RWPE1 (cell line): ENCODE results near the gene TPM4.
A peak's percentile ranks its signal among the peaks of the same experiment; 100 is the strongest.

ENCODE experiments used
- CTCF ChIA-PET: fragments of 350-600 bp; sonication (Branson Sonifier 250); formaldehyde crosslinking; extraction: SDS; loops from one replicate; lab custom pipeline; 2021; lab: Yijun Ruan, JAX
- POLR2A ChIA-PET: fragments of 400-600 bp; formaldehyde crosslinking; extraction: SDS; loops from one replicate; lab custom pipeline; 2020; ENCODE audit warnings: antibody characterized with exemption; ENCODE audit not compliant: low non-redundant PET; lab: Yijun Ruan, JAX
- DNase-seq: peaks from one replicate; pipeline ENCODE4 v3.0.0; 2012; ENCODE audit warnings: low spot score
- H3K27ac ChIP-seq: fragments of 450-650 bp; 2 replicates; pipeline ENCODE4 v1.5.1; 2017
- CTCF ChIP-seq: fragments of 450-650 bp; conservative IDR thresholded peaks from 2 replicates; pipeline ENCODE4 v1.5.1; 2017; ENCODE audit warnings: low read depth, mild to moderate bottlenecking

The TPM4 gene

GRCh38 chr19:16136185-16136999 is 60.1 kb downstream of the TPM4 start:
- TF ChIP-seq CTCF: no peak
- no peak for DNase-seq
- ChIA-PET CTCF (no interaction called here), POLR2A (no interaction called here)
- H3K27ac ChIP-seq: no peak overlapping the region

GRCh38 chr19:16139752-16140151 is 63.5 kb downstream of the TPM4 start:
- CTCF ChIA-PET: interaction anchor here (0.6 kb wide), 1 partner anchor 9 kb away, joined by 5 read pairs; no protein-coding TSS in a partner anchor
- no peak for TF ChIP-seq CTCF

GRCh38 chr19:16141043-16141442 is 64.7 kb downstream of the TPM4 start:
- ChIA-PET POLR2A (no interaction called here), CTCF (interaction anchor here (0.6 to 0.7 kb wide), 2 partner anchors 41 to 250 kb away, joined by 4 to 5 read pairs; no protein-coding TSS in a partner anchor)
- DNase-seq: no peak
- H3K27ac ChIP-seq: no peak overlapping the region
- no peak for TF ChIP-seq CTCF

More at GRCh38 chr19:16139752-16140151, 63.5 kb downstream of the TPM4 start:
- POLR2A ChIA-PET: no interaction called here
- DNase-seq: no peak
- no peak overlapping the region for H3K27ac ChIP-seq

GRCh38 chr19:16142032-16142580 is 65.8 kb downstream of the TPM4 start:
- H3K27ac ChIP-seq: no peak overlapping the region
- ChIA-PET CTCF (interaction anchor here (0.7 kb wide), 1 partner anchor 12 kb away, joined by 3 read pairs; no protein-coding TSS in a partner anchor), POLR2A (no interaction called here)
- TF ChIP-seq CTCF: no peak
- no peak for DNase-seq

GRCh38 chr19:16143399-16144215 is 67.3 kb downstream of the TPM4 start, which contains the start of gene HSH2D:
TSS of gene HSH2D (plus strand) at chr19:16143685. CDS start at chr19:16148751, 5,066 bp downstream.
- H3K27ac ChIP-seq: no peak within 1 kb of the TSS
- DNase-seq: peak; percentile 52
- ChIA-PET POLR2A (no interaction called here), CTCF (interaction anchor here (0.6 to 1.1 kb wide), 2 partner anchors 20 to 131 kb away, joined by 3 read pairs; no protein-coding TSS in a partner anchor)
- no peak for TF ChIP-seq CTCF

GRCh38 chr19:16144216-16144581 is 67.9 kb downstream of the TPM4 start:
- ChIA-PET CTCF (interaction anchor here (1.1 kb wide), 1 partner anchor 20 kb away, joined by 3 read pairs; no protein-coding TSS in a partner anchor), POLR2A (no interaction called here)
- TF ChIP-seq CTCF: no peak
- H3K27ac ChIP-seq: no peak overlapping the region
- DNase-seq: no peak
